22Rv1 (cell line): Measurements from ENCODE around the gene GNG12.

Source experiments
- ZFX ChIP-seq: fragments of 450-650 bp; IDR thresholded peaks from 2 replicates; pipeline ENCODE4 v1.6.1; 2017; ENCODE audit warnings: antibody characterized with exemption, borderline replicate concordance
- TF ChIP-seq, protein P1 (sequence below): fragments of 450-650 bp; IDR thresholded peaks from 2 replicates; pipeline ENCODE4 v1.5.1; 2017; ENCODE audit warnings: mild to moderate bottlenecking

DNA sequence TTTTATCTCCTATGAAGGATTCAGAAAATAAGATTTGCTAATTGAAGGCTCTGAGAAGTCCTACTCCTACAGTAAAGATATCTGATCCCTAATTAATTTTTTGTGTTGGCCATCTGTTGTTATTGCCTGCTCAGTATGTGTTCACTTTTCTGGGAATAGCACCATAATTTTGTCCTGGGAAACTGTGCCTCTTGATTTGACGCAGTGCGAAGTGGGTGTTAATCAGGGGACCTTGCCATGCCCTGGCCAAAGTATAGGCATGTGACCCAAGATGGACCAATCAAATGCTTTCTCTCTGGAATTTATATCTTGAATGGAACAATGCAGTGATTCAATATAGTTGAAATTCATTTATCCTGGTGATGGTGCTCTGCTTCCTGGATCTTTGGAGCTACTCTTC, 30.4 kb upstream of the GNG12 start:
- TF ChIP-seq, protein P1, sequence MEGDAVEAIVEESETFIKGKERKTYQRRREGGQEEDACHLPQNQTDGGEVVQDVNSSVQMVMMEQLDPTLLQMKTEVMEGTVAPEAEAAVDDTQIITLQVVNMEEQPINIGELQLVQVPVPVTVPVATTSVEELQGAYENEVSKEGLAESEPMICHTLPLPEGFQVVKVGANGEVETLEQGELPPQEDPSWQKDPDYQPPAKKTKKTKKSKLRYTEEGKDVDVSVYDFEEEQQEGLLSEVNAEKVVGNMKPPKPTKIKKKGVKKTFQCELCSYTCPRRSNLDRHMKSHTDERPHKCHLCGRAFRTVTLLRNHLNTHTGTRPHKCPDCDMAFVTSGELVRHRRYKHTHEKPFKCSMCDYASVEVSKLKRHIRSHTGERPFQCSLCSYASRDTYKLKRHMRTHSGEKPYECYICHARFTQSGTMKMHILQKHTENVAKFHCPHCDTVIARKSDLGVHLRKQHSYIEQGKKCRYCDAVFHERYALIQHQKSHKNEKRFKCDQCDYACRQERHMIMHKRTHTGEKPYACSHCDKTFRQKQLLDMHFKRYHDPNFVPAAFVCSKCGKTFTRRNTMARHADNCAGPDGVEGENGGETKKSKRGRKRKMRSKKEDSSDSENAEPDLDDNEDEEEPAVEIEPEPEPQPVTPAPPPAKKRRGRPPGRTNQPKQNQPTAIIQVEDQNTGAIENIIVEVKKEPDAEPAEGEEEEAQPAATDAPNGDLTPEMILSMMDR, result no peak
- TF ChIP-seq ZFX, result no peak
